Measurements from ENCODE around the gene BCAS3.
"Not testable (repeated sequence)": the region's sequence is repeated elsewhere in the genome, so short reads cannot be mapped to it uniquely, and the experiment has no call there.

The BCAS3 gene

DNA sequence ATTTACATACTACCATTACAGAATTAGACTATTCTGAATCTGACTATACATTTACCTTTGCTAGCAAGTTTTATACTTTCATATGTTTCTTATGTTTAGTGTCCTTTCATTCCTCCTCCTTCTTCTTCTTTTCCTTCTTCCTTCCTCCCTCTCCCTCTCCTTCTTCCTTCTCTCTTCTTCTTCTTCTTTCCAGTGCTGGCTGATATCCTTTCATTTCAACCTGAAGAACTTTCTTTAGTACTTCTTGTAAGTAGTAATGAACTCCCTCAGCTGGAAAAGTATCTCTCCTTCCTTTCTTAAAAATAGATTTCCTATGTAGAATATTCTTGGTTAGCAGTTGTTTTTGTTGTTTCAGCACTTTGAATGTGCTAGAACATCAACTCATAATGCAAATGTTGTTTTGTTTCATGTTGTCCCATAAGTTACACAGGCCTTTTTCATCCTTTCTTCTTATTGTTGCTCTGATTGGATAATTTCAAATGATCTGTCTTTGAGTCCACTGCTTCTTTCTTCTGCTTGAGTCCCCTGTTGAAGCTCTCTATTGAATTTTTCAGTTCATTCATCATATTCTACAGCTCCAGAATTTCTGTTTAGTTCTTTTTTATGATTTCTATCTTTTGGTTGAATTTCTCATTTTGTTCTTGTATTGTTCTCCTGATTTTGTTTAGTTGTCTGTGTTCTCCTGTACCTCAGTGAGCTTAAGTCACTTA is 759.5 kb downstream of the BCAS3 start:
- Histone ChIP-seq H3K36me3 (replicated peaks) (no peaks in the 10 kb centered on the region), H3K27me3 (replicated peaks) (no peaks in the 10 kb centered on the region), H3K27ac (no peak overlapping the region), H3K4me3 (ENCODE audit: low read depth, low read length) (no peak overlapping the region)
- TF ChIP-seq, protein P1, sequence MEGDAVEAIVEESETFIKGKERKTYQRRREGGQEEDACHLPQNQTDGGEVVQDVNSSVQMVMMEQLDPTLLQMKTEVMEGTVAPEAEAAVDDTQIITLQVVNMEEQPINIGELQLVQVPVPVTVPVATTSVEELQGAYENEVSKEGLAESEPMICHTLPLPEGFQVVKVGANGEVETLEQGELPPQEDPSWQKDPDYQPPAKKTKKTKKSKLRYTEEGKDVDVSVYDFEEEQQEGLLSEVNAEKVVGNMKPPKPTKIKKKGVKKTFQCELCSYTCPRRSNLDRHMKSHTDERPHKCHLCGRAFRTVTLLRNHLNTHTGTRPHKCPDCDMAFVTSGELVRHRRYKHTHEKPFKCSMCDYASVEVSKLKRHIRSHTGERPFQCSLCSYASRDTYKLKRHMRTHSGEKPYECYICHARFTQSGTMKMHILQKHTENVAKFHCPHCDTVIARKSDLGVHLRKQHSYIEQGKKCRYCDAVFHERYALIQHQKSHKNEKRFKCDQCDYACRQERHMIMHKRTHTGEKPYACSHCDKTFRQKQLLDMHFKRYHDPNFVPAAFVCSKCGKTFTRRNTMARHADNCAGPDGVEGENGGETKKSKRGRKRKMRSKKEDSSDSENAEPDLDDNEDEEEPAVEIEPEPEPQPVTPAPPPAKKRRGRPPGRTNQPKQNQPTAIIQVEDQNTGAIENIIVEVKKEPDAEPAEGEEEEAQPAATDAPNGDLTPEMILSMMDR (IDR thresholded peaks at IDR 0.05; ENCODE audit: low read depth, low read length, missing control alignments) = no peak
- in situ Hi-C loops (cut with HindIII; ENCODE audit: low pct_ligation_motif_present, low sequenced_read_pairs) = no loop called here
- DNase-seq = no peak

DNA sequence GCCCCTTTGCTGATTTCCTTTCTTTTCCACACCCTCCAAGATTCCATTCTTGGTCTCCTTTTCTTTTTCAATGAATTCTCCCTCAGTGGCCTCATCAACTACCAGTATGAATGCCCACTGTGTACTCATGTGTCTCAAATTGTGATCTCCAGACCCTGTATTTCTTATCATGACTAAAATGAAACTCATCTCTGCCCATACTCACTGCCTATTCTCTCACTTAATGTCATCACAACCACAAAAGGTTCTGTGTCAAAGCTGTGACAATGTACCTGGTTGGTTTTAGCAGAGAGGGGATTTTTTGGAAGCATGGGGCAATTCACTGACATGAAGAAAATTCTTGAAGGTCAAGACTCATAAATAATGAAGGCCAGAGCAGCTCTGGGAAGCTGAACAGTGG is 763.0 kb downstream of the BCAS3 start:
- no peak overlapping the region for H3K27ac ChIP-seq
- in situ Hi-C loops (cut with HindIII; ENCODE audit: low pct_ligation_motif_present, low sequenced_read_pairs) = no loop called here
- TF ChIP-seq, protein P1 (IDR thresholded peaks at IDR 0.05; ENCODE audit: low read depth, low read length, missing control alignments) = no peak
- no peak overlapping the region for H3K4me3 ChIP-seq (ENCODE audit: low read depth, low read length)
- no peaks in the 10 kb centered on the region for H3K36me3 ChIP-seq (replicated peaks)
- no peak for DNase-seq
- no peaks in the 10 kb centered on the region for H3K27me3 ChIP-seq (replicated peaks)

DNA sequence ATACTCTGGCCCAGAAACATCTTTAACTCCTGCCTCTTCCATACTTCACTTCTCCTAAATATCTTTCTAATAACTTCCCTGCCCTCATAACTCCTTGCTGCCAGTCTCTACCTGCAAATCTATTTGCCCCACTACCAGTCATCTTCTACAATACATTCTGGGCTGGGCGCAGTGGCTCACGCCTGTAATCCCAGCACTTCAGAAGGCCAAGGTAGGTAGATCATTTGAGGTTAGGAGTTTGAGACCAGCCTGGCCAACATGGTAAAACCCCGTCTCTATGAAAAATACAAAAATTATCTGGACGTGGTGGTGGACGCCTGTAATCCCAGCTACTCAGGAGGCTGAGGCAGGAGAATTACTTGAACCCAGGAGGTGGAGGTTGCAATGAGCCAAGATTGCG is 763.9 kb downstream of the BCAS3 start:
- H3K27ac ChIP-seq; H3K4me3 ChIP-seq (ENCODE audit: low read depth, low read length); H3K27me3 ChIP-seq (replicated peaks); in situ Hi-C loops (cut with HindIII; ENCODE audit: low pct_ligation_motif_present, low sequenced_read_pairs); DNase-seq; H3K36me3 ChIP-seq (replicated peaks): not testable (repeated sequence)

DNA sequence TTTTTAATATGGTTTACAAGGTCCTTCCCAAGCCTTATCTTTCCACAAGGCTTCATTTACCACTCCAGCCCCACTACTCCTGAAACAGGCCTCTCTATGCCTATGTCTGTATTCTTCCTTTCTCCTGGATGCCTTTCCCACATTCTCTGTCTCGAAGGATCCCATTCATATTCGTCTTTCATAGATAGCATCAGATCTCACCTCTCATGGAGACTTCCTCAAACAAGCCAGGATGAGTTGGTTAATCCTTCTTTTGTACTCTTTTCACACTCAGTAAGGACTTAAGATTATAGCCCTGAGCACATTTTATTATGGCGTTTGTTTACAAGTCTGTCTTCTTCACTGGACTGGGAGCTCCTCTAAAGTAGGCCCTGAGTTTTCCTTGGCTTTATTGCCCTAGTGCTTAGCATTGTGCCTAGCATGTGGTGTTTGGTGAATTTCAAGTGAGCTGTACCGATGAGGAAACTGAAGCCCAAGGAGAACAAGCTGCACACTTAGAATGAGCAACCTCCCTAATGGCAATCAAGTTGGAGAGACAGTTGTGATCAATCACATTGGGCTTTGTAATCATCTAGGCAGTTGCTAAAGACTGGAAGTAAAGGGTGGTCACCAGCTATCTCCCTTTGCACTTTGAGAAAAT is 764.6 kb downstream of the BCAS3 start:
- no peaks in the 10 kb centered on the region for H3K36me3 ChIP-seq (replicated peaks)
- H3K27ac ChIP-seq = no peak overlapping the region
- no peak overlapping the region for H3K4me3 ChIP-seq (ENCODE audit: low read depth, low read length)
- DNase-seq = no peak
- TF ChIP-seq, protein P1 (IDR thresholded peaks at IDR 0.05; ENCODE audit: low read depth, low read length, missing control alignments) = no peak
- no peaks in the 10 kb centered on the region for H3K27me3 ChIP-seq (replicated peaks)
- in situ Hi-C loops (cut with HindIII; ENCODE audit: low pct_ligation_motif_present, low sequenced_read_pairs) = no loop called here

All from brain microvascular endothelial cell (primary cell).